Measurements from ENCODE around the gene NUP153.

The NUP153 gene

DNA sequence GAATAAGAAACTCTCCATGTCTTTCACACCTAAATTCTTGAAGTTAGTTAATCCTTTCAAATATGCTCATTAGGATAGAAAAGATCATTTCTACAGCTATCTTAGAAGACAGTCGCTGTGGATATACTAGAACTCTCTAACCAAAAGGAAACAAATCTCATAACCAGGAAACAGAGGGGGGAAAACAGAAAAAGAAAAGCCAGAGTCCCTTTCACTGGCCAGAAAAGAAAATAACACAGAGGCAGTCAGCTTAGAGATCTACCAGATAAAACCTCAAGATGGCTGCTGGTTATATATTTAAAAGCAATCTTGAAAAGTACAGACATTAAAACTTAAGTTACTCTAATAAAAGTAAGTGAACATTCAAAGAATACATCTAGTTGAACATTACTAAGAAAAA lies 19.6 kb downstream of the NUP153 start:
- H3K9me3 ChIP-seq (ENCODE audit: control insufficient read depth, low read length), result no peaks in the 10 kb centered on the region
- H3K27ac ChIP-seq (ENCODE audit: low read depth, low read length, severe bottlenecking), result no peak overlapping the region
- H3K36me3 ChIP-seq (ENCODE audit: control insufficient read depth, insufficient read depth, low read length), result peaks cover 57% of the 10 kb centered on the region
- WGBS, 2 experiments (ENCODE audit: insufficient coverage in 2 of 2), result no CpG with 5 or more reads among the region's 1 CpG
- no peak overlapping the region for H3K4me3 ChIP-seq (ENCODE audit: extremely low read depth, insufficient read depth, low read length, poor library complexity, severe bottlenecking)
- H3K4me1 ChIP-seq (ENCODE audit: control insufficient read depth, insufficient read depth, low read length, poor library complexity, severe bottlenecking), result no peaks in the 10 kb centered on the region

DNA sequence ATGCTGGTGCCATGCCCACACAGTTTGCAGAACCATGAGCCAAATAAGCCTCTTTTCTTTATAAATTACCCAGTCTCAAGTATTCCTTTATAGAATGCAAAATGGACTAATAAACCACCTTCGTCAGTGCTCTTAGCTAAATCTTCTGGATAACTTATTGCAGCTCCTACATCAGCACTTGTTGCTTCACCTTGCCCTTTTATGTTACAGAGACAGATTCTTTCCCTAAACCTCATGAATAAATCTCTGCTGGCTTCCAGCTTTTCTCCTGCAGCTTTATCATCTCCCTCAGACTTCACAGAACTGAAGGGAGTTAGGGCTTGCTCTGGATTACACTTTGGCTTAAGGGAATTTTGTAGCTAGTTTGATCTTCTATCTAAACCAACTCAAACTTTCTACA lies 22.6 kb downstream of the NUP153 start:
- no peak overlapping the region for H3K27ac ChIP-seq (ENCODE audit: low read depth, low read length, severe bottlenecking)
- no peak overlapping the region for H3K4me3 ChIP-seq (ENCODE audit: extremely low read depth, insufficient read depth, low read length, poor library complexity, severe bottlenecking)
- H3K36me3 ChIP-seq (ENCODE audit: control insufficient read depth, insufficient read depth, low read length), result peaks cover 70% of the 10 kb centered on the region
- no peaks in the 10 kb centered on the region for H3K9me3 ChIP-seq (ENCODE audit: control insufficient read depth, low read length)
- no peaks in the 10 kb centered on the region for H3K4me1 ChIP-seq (ENCODE audit: control insufficient read depth, insufficient read depth, low read length, poor library complexity, severe bottlenecking)
- 100% methylated on average over 1 of the region's 1 CpG; no CpG with 5 or more reads in 1 of the 2 experiments for WGBS, 2 experiments (ENCODE audit: insufficient coverage in 2 of 2)

DNA sequence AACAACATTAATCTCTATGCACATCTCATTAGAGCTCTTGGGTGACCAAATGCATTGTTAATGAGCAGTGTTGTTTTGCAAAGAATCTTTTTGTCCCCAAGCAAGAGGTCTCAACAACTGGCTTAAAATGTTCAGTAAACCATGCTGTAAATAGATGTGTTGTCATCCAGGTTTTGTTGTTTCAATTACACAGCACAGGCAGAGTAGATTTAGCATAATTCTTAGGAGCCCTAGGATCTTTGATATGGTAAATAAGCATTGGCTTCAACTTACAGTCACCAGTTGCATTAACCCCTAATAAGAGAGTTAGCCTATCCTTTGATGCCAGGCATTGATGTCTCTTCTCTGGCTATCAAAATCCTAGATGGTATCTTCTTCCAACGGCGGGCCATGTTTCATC lies 23.3 kb downstream of the NUP153 start:
- Histone ChIP-seq H3K36me3 (ENCODE audit: control insufficient read depth, insufficient read depth, low read length) (peaks cover 69% of the 10 kb centered on the region), H3K27ac (ENCODE audit: low read depth, low read length, severe bottlenecking) (no peak overlapping the region), H3K9me3 (ENCODE audit: control insufficient read depth, low read length) (no peaks in the 10 kb centered on the region), H3K4me1 (ENCODE audit: control insufficient read depth, insufficient read depth, low read length, poor library complexity, severe bottlenecking) (no peaks in the 10 kb centered on the region), H3K4me3 (ENCODE audit: extremely low read depth, insufficient read depth, low read length, poor library complexity, severe bottlenecking) (no peak overlapping the region)
- WGBS, 2 experiments (ENCODE audit: insufficient coverage in 2 of 2), result no CpG with 5 or more reads among the region's 2 CpGs

DNA sequence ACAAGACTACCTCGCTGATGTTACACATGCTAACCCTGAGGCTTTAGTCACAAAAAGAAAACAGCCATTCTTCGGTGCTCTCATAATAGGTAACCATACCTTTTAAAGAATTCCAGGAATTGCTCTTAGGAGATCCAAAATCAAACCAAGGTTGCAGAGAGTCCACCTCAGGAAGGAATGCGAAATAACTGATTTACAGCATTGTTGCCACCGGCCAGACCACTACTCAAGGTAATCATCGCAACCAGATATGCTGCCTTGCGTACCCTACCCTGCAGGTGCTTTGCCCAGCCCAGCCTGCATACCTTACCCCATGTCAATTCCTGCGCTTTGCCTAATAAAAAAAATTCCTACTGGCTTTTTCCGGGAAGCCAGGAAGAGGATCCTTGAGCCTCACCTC lies 27.0 kb downstream of the NUP153 start:
- no peaks in the 10 kb centered on the region for H3K9me3 ChIP-seq (ENCODE audit: control insufficient read depth, low read length)
- no peak overlapping the region for H3K4me3 ChIP-seq (ENCODE audit: extremely low read depth, insufficient read depth, low read length, poor library complexity, severe bottlenecking)
- 86 to 93% methylated on average over 7 to 8 of the region's 8 CpGs for WGBS, 2 experiments (ENCODE audit: insufficient coverage in 2 of 2)
- no peak overlapping the region for H3K27ac ChIP-seq (ENCODE audit: low read depth, low read length, severe bottlenecking)
- no peaks in the 10 kb centered on the region for H3K4me1 ChIP-seq (ENCODE audit: control insufficient read depth, insufficient read depth, low read length, poor library complexity, severe bottlenecking)
- peaks cover 66% of the 10 kb centered on the region for H3K36me3 ChIP-seq (ENCODE audit: control insufficient read depth, insufficient read depth, low read length)

DNA sequence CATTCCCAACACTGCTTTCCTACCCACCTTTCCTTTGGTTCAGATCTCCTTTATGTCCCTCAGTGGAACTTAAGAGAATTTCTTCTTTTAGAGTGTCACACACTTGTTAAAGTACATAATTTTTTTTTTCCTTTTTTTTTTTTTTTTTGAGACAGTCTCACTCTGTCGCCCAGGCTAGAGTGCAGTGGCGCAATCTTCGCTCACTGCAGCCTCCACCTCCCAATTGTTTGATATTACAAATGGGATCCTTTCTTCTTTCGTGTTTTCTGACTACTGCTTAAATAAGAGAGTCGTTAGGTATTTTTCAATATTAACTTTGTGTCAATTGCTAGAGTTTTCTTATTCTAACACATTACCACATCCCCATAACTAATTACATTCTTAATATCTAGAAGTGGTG lies 29.1 kb downstream of the NUP153 start:
- no peak overlapping the region for H3K27ac ChIP-seq (ENCODE audit: low read depth, low read length, severe bottlenecking)
- no peak overlapping the region for H3K4me3 ChIP-seq (ENCODE audit: extremely low read depth, insufficient read depth, low read length, poor library complexity, severe bottlenecking)
- no peaks in the 10 kb centered on the region for H3K9me3 ChIP-seq (ENCODE audit: control insufficient read depth, low read length)
- 100% methylated on average over 3 of the region's 5 CpGs; no CpG with 5 or more reads in 1 of the 2 experiments for WGBS, 2 experiments (ENCODE audit: insufficient coverage in 2 of 2)
- no peaks in the 10 kb centered on the region for H3K4me1 ChIP-seq (ENCODE audit: control insufficient read depth, insufficient read depth, low read length, poor library complexity, severe bottlenecking)
- peaks cover 66% of the 10 kb centered on the region for H3K36me3 ChIP-seq (ENCODE audit: control insufficient read depth, insufficient read depth, low read length)

- Histone ChIP-seq H3K4me3 (ENCODE audit: extremely low read depth, insufficient read depth, low read length, poor library complexity, severe bottlenecking) (no peak overlapping the region), H3K36me3 (ENCODE audit: control insufficient read depth, insufficient read depth, low read length) (peaks cover 83% of the 10 kb centered on the region), H3K4me1 (ENCODE audit: control insufficient read depth, insufficient read depth, low read length, poor library complexity, severe bottlenecking) (no peaks in the 10 kb centered on the region), H3K27ac (ENCODE audit: low read depth, low read length, severe bottlenecking) (no peak overlapping the region), H3K9me3 (ENCODE audit: control insufficient read depth, low read length) (no peaks in the 10 kb centered on the region)
- 93 to 95% methylated on average over 3 of the region's 4 CpGs for WGBS, 2 experiments (ENCODE audit: insufficient coverage in 2 of 2)
Observed at GRCh38 chr6:17673543-17674254, 33.0 kb downstream of the NUP153 start.

GRCh38 chr6:17672064-17672718 lies 34.5 kb downstream of the NUP153 start:
- Histone ChIP-seq H3K36me3 (ENCODE audit: control insufficient read depth, insufficient read depth, low read length) (peaks cover 96% of the 10 kb centered on the region), H3K9me3 (ENCODE audit: control insufficient read depth, low read length) (no peaks in the 10 kb centered on the region), H3K4me1 (ENCODE audit: control insufficient read depth, insufficient read depth, low read length, poor library complexity, severe bottlenecking) (no peaks in the 10 kb centered on the region), H3K4me3 (ENCODE audit: extremely low read depth, insufficient read depth, low read length, poor library complexity, severe bottlenecking) (no peak overlapping the region), H3K27ac (ENCODE audit: low read depth, low read length, severe bottlenecking) (no peak overlapping the region)
- 94 to 96% methylated on average over 6 to 7 of the region's 7 CpGs for WGBS, 2 experiments (ENCODE audit: insufficient coverage in 2 of 2)

DNA sequence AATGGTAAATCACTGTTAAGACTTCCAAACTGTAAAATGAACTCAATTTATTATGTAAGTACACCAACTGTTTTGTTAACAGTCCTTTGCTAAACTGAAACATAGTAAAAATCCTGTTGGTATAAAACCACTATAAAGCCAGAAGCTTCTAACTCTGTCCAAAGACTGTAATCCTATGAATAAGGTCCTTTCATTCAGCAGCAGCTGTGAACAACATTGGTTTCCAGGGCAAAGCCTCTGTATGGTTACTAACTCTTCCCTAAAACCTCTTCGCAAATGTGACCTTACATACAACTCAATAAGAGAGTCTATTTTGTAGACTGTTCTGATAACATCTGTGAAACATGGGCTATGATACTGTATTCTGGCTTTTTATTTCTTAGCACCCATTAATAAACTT lies 40.1 kb downstream of the NUP153 start:
- WGBS, 2 experiments (ENCODE audit: insufficient coverage in 2 of 2), result no CpG with 5 or more reads among the region's 1 CpG
- no peak overlapping the region for H3K27ac ChIP-seq (ENCODE audit: low read depth, low read length, severe bottlenecking)
- H3K4me1 ChIP-seq (ENCODE audit: control insufficient read depth, insufficient read depth, low read length, poor library complexity, severe bottlenecking), result no peaks in the 10 kb centered on the region
- peaks cover 96% of the 10 kb centered on the region for H3K36me3 ChIP-seq (ENCODE audit: control insufficient read depth, insufficient read depth, low read length)
- H3K9me3 ChIP-seq (ENCODE audit: control insufficient read depth, low read length), result no peaks in the 10 kb centered on the region
- H3K4me3 ChIP-seq (ENCODE audit: extremely low read depth, insufficient read depth, low read length, poor library complexity, severe bottlenecking), result no peak overlapping the region

DNA sequence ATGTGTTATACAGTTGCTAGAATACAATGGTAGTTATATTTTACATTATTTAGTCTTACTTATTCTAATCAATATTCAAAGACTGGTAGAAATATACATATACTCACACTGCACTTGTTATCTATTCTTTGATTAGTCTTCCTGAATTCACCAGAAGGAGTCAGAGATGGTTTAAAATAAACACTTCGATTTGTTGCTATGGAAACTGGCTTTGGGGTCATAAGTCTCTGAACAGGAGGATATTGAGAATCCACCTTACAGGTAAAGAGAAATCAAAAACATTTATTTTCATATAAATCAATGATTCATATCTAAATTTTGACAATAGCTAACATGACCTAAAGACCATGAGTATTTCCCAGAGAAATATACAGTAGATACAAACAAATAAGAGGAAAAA lies 41.6 kb downstream of the NUP153 start:
- H3K4me1 ChIP-seq (ENCODE audit: control insufficient read depth, insufficient read depth, low read length, poor library complexity, severe bottlenecking), result no peaks in the 10 kb centered on the region
- H3K4me3 ChIP-seq (ENCODE audit: extremely low read depth, insufficient read depth, low read length, poor library complexity, severe bottlenecking), result no peak overlapping the region
- no peaks in the 10 kb centered on the region for H3K9me3 ChIP-seq (ENCODE audit: control insufficient read depth, low read length)
- H3K36me3 ChIP-seq (ENCODE audit: control insufficient read depth, insufficient read depth, low read length), result peaks cover 92% of the 10 kb centered on the region
- H3K27ac ChIP-seq (ENCODE audit: low read depth, low read length, severe bottlenecking), result no peak overlapping the region
- 86% methylated on average over 1 of the region's 1 CpG; no CpG with 5 or more reads in 1 of the 2 experiments for WGBS, 2 experiments (ENCODE audit: insufficient coverage in 2 of 2)

DNA sequence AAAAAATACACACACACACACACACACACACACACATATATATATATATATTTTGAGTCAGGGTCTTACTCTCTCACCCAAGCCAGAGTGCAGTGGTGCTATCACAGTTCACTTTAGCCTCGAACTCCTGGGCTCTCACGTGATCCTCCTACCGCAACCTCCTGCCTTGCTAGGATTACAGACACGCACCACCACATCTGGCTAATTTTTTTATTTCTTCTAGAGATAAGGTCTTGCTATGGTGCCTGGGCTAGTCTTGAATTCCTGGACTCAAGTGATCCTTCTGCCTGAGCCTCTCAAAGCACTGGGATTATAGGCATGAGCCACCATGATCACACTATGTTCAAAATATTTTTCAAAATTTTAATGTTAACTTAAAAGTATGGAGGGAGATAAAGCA lies 43.5 kb downstream of the NUP153 start:
- Histone ChIP-seq H3K36me3 (ENCODE audit: control insufficient read depth, insufficient read depth, low read length) (peaks cover 91% of the 10 kb centered on the region), H3K9me3 (ENCODE audit: control insufficient read depth, low read length) (no peaks in the 10 kb centered on the region), H3K4me1 (ENCODE audit: control insufficient read depth, insufficient read depth, low read length, poor library complexity, severe bottlenecking) (no peaks in the 10 kb centered on the region), H3K4me3 (ENCODE audit: extremely low read depth, insufficient read depth, low read length, poor library complexity, severe bottlenecking) (no peak overlapping the region), H3K27ac (ENCODE audit: low read depth, low read length, severe bottlenecking) (no peak overlapping the region)
- 88 to 100% methylated on average over 3 to 4 of the region's 4 CpGs for WGBS, 2 experiments (ENCODE audit: insufficient coverage in 2 of 2)

GRCh38 chr6:17662585-17662984 lies 44.1 kb downstream of the NUP153 start:
- H3K4me3 ChIP-seq (ENCODE audit: extremely low read depth, insufficient read depth, low read length, poor library complexity, severe bottlenecking), result no peak overlapping the region
- no peaks in the 10 kb centered on the region for H3K4me1 ChIP-seq (ENCODE audit: control insufficient read depth, insufficient read depth, low read length, poor library complexity, severe bottlenecking)
- WGBS, 2 experiments (ENCODE audit: insufficient coverage in 2 of 2), result no CpG with 5 or more reads among the region's 2 CpGs
- peaks cover 90% of the 10 kb centered on the region for H3K36me3 ChIP-seq (ENCODE audit: control insufficient read depth, insufficient read depth, low read length)
- no peak overlapping the region for H3K27ac ChIP-seq (ENCODE audit: low read depth, low read length, severe bottlenecking)
- no peaks in the 10 kb centered on the region for H3K9me3 ChIP-seq (ENCODE audit: control insufficient read depth, low read length)
